ENCODE measurements around the gene YARS2. TPM values are rescaled to one million over a fixed set of nuclear protein-coding genes. Genes with fewer than 3 reads are reported as not detected.

Gene YARS2
- total RNA-seq, 1 experiment from 2014 or later, result 28.0 TPM

Other genes starting within 250 kb of the YARS2 start
- gene DNM1L, start 76.6 kb downstream of the YARS2 start, total RNA-seq (2021; ENCODE audit: unreplicated experiment), result 91.8 TPM
- gene PKP2, start 140.9 kb upstream of the YARS2 start, total RNA-seq (2021; ENCODE audit: unreplicated experiment), result 2.2 TPM